SIG-M5 treated with dmso at 0.1 percent for 504 hours (cell line): ENCODE results near the gene OSBPL2.

Experiments used
- DNase-seq: peaks from one replicate; lab custom pipeline; 2025; ENCODE audit not compliant: unreplicated experiment; lab: John Stamatoyannopoulos, UW

The OSBPL2 gene

DNA sequence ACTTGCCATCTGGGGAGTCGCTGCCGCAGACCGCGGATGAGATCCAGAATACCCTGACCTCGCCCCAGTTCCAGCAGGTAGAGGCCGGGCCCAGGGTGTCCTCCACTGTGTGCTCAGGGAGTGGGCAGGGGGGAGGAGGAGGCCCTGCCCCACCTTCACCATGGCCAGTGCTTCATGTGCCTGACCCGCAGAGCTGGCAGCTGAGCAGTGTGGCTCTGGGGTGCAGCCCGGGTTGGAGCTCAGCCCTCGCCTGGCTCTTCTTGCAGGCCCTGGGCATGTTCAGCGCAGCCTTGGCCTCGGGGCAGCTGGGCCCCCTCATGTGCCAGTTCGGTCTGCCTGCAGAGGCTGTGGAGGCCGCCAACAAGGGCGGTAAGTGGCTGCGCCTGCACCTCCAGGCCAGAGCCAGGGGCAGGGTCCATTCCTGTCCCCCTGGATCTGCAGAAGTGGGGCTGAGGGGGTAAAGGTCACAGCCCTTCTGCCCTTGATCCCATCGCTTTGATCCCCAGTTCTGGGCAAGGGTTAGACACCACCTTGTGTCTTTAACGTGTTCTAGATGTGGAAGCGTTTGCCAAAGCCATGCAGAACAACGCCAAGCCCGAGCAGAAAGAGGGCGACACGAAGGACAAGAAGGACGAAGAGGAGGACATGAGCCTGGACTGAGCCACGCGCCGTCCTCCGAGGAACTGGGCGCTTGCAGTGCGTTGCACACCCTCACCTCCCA is 69.9 kb downstream of the OSBPL2 start:
- no peak for DNase-seq

DNA sequence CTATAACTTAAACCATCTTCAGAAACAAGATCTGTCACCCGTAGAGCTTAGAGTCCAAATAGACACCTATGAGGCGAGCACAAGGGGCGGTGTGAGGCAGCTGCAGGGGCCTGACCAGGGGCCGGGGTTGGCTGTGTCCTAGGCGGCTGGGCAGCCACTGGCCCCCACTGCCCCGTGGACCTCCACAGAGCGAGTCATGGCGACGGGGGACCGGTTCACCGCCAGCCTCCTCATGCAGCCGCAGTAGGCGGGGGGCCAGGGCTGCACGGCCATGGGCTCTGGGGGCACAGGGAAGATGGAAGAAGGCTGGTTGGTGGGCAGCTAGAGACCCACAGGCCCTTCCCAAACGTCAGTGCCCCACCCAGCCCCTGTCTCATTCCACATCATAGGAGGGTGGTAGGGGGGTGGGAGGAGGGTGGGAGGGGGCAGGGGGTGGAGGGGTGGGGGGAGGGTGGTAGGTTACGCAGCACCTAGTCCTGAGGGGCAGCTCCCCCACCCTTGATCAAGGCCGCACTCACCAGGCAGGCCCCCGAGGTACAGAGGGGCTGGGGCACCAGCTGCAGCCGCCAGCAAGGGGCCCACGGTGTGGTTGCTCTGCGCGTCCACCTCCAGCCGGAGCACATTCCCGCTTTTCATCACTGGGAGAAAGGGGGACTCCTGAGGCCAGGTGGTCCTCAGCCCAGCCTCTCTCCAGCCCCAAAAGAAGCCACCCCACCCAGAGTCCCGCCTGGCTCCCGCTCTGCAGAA is 71.0 kb downstream of the OSBPL2 start:
- no peak for DNase-seq

GRCh38 chr20:62309947-62310756 is 71.8 kb downstream of the OSBPL2 start:
- no peak for DNase-seq

DNA sequence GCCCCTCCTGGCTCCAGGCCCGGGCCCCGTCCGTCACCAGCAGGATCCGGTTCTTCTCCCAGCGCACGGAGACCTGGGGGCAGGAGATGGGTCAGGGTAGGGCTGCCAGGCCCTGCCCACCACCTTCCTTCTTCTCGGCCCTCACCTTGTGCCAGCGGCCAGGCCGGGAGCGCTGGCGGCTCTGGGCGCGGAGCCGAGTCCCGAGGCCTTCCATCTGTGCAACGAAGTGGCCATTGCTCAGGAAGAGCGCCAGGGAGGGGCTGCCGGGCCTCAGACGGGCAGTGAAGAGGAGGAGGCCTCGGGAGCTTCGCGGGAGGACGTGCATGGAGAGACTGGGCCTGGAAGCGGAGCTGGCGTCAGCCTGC is 72.4 kb downstream of the OSBPL2 start:
- DNase-seq, result no peak

DNA sequence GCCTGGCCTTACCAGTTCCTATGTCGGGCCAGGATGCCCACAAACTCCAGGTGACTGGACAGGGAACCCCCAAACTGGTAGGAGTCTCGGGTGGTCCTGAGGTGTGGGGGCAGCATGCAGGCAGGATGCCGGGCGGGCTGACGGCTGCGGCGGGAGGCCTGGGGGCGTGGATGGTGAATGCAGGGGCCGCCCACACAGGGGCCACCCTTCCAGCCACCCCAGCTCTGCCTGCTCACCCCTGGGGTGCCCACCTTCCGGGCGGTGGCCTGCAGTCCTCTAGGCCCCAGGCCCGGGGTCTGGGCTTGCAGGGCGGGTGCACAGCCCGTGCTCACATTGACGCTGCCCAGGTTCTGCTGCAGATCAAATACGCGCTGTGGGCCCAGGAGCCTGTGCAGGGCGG is 72.8 kb downstream of the OSBPL2 start:
- DNase-seq, result no peak

DNA sequence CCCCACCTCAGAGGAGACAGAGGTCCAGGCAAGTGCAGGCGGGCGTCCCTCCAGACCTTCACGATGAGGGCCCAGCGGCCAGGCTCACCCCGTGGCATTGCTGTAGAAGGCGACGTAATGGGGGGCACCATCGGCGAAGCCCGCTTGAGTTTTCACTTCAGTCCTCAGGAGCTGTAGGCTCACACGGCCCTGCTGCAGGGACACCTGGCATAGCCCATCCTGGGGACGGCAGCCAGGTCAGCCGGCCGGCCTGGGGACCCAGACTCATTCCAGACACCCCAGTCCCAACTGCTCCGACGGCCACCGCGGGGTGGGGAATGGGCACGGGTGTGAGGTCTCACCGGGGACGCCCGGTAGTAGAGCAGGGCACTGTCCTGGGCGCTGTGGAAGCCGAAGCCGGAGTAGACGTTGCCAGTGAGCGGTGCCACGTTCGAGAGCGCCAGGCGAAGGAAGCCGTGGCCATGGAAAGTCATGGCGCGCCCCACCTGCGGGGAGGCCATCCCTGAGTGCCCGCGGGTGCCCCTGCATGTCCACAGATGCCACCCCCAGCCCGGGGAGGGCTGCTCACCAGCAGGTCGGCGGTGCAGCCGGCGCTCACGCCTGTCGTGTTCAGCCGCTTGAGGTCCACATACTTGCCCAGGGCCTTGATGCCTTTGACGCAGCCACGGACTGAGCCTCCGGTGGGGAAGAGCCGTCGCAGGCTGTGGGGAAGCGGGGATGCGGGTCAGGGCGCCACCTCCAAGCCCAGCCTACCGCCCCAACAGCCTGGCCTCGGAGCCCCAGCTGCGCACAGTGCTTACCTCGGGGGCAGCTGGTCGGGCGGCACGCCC is 73.7 kb downstream of the OSBPL2 start:
- DNase-seq, result no peak

DNA sequence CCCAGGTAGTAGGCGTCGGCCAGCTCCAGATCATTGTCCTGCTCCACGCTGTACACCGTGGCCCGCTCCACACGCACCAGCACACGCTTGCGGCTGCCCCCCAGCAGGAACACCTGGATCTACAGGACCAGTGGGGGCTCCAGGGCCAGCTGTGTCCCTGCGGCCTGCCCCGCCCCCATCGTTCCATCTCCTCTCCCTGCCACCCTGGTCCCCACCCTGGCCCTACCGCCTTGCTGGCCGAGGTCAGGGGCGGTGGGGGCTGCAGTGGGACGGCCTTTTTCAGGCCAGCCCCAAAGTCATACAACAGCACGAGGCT is 74.3 kb downstream of the OSBPL2 start:
- no peak for DNase-seq

DNA sequence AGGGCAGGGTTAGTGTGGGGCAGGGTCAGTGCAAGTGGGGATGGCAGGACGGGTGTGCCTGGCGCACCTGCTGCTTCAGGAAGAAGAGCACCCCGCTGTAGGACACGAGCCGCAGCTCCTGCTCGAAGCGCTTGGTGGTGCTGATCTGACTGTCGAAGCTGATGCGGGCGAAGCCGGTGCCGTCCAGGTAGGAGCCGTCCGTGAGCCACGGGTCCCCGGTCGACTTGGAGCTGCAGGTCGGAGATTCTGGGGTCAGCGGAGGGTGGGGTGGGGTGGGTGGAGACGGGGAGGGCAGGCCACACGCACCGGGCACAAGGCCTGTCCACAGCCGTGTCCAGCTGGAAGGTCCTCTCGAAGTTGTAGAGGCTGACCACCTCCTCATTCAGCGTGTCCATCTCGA is 74.7 kb downstream of the OSBPL2 start:
- DNase-seq, result no peak

GRCh38 chr20:62313460-62314338 is 75.4 kb downstream of the OSBPL2 start:
- DNase-seq, result no peak

DNA sequence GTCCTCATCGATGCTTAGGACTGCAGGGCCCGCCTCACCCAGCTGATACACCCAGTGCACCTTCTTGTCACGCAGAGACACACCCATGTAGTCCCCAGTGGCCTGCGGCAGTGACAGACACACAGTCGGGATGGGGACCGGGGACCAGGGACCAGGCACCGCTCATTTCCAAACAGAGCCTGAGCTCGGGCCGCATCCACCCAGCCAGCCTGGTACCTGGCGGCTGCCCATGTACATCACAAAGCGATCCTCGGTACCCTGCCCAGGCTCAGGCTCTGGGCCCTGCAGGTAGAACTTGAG is 76.0 kb downstream of the OSBPL2 start:
- DNase-seq, result no peak

DNA sequence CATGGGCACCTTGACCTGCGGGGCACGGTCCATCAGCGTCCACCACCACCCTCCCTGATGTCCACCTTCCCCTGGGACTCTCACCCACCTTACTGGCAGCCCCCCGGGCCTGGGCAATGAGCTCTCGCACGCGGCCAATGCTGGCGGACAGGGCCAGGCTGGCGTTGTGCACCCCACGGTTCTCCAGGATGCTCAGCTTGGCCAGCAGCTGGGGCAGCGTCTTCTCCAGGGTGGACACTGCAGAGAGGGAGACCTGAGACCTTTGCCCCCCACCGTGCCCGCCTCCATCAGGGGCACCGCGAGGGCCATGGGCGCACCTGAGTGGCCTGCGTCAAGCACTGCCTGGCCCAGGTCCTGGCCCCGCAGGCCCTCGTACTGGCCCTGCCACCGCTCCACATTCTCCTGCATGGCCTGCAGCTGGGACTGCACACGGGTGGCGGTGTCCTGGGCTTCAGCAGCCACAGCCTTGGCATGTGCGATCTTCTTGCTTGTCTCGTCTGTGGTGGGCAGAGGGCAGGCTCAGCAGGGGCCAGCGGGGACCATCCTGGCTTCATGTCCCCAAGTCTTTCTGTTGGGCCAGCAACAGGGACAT is 76.5 kb downstream of the OSBPL2 start:
- DNase-seq, result no peak

DNA sequence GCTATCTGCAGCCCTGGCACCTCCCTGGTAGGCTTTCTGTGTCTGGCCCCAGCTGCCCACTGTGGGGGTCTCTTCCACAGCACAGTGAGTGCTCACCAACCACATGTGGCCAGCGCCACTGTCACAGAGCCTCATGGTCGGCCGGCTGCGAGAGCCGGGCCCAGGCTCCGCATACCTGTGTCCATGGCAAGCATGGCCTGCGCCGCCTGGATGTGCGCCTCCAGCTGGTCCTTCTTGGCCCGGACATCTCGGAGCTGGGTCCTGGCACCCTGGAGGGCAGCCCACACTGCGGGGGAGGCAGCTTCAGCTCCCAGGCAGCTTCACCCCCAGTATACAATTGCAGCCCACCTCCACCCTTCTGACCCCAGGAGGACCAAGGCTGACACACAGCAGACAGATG is 77.5 kb downstream of the OSBPL2 start:
- DNase-seq, result no peak

DNA sequence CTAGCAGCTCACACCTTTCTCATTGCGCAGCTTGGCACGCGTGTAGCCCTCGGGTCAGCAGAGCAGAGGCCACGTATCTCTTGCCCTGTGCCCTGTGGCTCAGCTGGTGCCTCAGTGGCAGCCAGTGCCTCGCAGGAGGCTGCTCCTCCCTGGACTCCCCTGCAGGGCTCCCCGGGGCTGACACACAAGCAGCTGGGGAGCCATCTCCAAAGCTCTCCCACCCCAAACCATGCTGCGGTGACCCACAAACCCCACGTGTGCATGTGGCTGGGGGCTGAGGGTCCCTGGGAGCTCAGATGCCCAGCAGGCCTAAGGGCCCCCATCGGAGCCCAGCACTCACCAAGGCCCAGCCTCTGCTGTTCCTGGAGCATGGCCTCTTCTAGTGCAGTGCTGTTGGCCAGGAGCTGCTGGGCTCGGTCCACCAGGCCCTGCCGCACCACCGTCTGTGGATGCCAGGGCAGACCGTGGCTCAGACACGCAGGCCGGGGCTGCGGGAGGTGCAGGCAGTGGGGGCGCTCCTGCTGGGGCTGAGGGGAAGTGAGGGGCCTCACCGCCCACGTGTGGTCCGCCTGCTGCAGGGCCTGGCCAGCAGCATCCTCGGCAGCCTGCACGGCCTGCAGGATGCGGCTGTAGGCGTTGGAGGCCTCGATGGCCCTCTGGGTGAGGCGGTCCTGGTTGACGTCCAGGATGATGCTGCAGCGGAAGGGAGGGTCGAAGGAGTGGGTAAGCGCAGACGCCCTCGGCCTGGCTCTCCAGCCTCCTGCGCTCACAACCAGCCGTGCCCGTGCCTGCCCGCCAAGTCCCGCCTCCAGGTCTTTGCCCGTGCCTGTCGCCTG is 78.2 kb downstream of the OSBPL2 start:
- DNase-seq, result no peak

GRCh38 chr20:62317167-62317655 is 78.9 kb downstream of the OSBPL2 start:
- DNase-seq, result no peak

DNA sequence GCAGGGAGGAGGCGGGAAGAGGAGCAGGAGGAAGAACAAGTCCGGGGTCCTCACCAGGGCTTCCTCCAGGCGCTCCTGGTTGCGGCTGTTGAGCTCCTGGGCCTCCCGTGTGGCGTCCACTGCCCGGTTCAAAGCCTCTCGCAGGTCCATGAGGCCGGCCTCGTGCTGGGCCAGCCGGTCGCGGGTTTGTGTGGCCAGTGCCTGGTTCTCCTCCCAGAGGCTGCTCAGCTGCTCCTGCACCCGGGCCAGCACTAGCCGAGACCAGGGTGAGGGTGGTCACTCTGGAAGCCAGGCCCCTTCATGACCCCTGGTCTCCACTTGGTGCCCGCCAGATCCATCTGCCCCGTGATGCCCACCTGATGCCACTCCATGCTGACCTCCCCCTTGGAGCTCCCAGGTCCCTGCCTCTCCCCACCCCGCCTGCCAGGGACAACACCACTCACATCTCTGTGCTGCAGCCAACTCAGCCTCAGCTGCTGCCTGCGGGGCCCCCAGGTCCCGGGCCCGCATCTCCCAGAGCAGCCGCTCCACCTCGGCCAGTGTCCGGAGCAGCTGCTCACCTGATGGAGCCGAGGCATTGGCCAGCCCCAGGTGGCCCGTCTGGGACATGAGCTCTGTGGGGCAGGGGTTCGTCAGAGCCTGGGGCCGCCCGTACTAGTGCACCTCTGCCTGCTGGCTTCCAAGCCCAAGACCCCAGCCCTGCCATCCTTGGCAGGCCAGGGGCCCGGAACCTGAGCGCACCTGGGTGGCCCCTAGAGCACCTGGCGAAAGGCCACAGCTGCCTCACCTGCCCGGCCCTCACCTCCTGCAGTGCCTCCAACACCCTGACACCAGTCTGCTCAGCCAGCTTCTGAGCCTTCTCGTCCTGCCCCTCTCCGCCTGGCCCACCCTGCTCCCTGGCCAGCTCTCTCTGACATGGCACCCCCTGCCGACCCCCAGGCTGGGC is 80.4 kb downstream of the OSBPL2 start:
- no peak for DNase-seq

GRCh38 chr20:62319346-62319909 is 81.1 kb downstream of the OSBPL2 start:
- DNase-seq, result no peak

- DNase-seq, result no peak
Observed at GRCh38 chr20:62320581-62321354, 82.4 kb downstream of the OSBPL2 start.
